ENCODE data around the gene TSPAN9.

The TSPAN9 gene

GRCh38 chr12:3185260-3185870 is 108.2 kb downstream of the TSPAN9 start:
- H3K4me1 ChIP-seq (ENCODE audit: control insufficient read depth, low read depth, low read length), result no peaks in the 10 kb centered on the region
- no peak overlapping the region for H3K4me3 ChIP-seq (ENCODE audit: low read length)
- no peak overlapping the region for H2BK120ac ChIP-seq (ENCODE audit: low read depth, low read length)
- no peak overlapping the region for H3K9ac ChIP-seq (ENCODE audit: low read length)
- no peaks in the 10 kb centered on the region for H3K79me1 ChIP-seq (ENCODE audit: low read length)
- no peak overlapping the region for H4K5ac ChIP-seq (ENCODE audit: low read length)
- H3K27ac ChIP-seq (ENCODE audit: low read depth, low read length), result no peak overlapping the region
- no peak overlapping the region for H3K56ac ChIP-seq (ENCODE audit: low read length)
- H3K36me3 ChIP-seq (ENCODE audit: control insufficient read depth, insufficient read depth, low read length), result no peaks in the 10 kb centered on the region
- H3K4ac ChIP-seq (ENCODE audit: low read depth, low read length), result no peak overlapping the region
- no peak overlapping the region for H2BK15ac ChIP-seq (replicated peaks; ENCODE audit: low read depth)
- no peak overlapping the region for H4K8ac ChIP-seq (ENCODE audit: low read depth, low read length)
- H3K79me2 ChIP-seq (ENCODE audit: control insufficient read depth, insufficient read depth, low read length), result no peaks in the 10 kb centered on the region
- no peak overlapping the region for H2AK5ac ChIP-seq (ENCODE audit: low read length)
- no peak overlapping the region for H3K18ac ChIP-seq (ENCODE audit: low read length)
- no CpG with 5 or more reads among the region's 11 CpGs for WGBS (ENCODE audit: extremely low coverage, insufficient coverage, low lambda C conversion rate)
- no peak overlapping the region for H3K4me2 ChIP-seq (ENCODE audit: low read length)
- no peaks in the 10 kb centered on the region for H3K27me3 ChIP-seq (ENCODE audit: insufficient read depth, low read length, poor library complexity)
- H3K23ac ChIP-seq (ENCODE audit: low read length), result no peak overlapping the region
- H2BK5ac ChIP-seq (ENCODE audit: low read length), result no peak overlapping the region
- DNase-seq, result no peak

- Histone ChIP-seq H2AK5ac (ENCODE audit: low read length) (no peak overlapping the region), H3K23ac (ENCODE audit: low read length) (no peak overlapping the region), H4K5ac (ENCODE audit: low read length) (no peak overlapping the region), H2BK5ac (ENCODE audit: low read length) (no peak overlapping the region), H3K4me3 (ENCODE audit: low read length) (no peak overlapping the region), H4K8ac (ENCODE audit: low read depth, low read length) (no peak overlapping the region), H3K56ac (ENCODE audit: low read length) (no peak overlapping the region), H3K9ac (ENCODE audit: low read length) (no peak overlapping the region), H3K27ac (ENCODE audit: low read depth, low read length) (no peak overlapping the region), H3K4me2 (ENCODE audit: low read length) (no peak overlapping the region), H3K27me3 (ENCODE audit: insufficient read depth, low read length, poor library complexity) (no peaks in the 10 kb centered on the region), H3K79me1 (ENCODE audit: low read length) (no peaks in the 10 kb centered on the region), H3K18ac (ENCODE audit: low read length) (no peak overlapping the region), H3K4me1 (ENCODE audit: control insufficient read depth, low read depth, low read length) (no peaks in the 10 kb centered on the region), H2BK120ac (ENCODE audit: low read depth, low read length) (no peak overlapping the region), H3K4ac (ENCODE audit: low read depth, low read length) (no peak overlapping the region), H3K79me2 (ENCODE audit: control insufficient read depth, insufficient read depth, low read length) (no peaks in the 10 kb centered on the region), H3K36me3 (ENCODE audit: control insufficient read depth, insufficient read depth, low read length) (no peaks in the 10 kb centered on the region), H2BK15ac (replicated peaks; ENCODE audit: low read depth) (no peak overlapping the region)
- WGBS (ENCODE audit: extremely low coverage, insufficient coverage, low lambda C conversion rate), result no CpG with 5 or more reads among the region's 6 CpGs
- DNase-seq, result no peak
Observed at GRCh38 chr12:3186546-3187215, 109.5 kb downstream of the TSPAN9 start.

GRCh38 chr12:3187846-3188770 is 110.9 kb downstream of the TSPAN9 start:
- no peak overlapping the region for H3K56ac ChIP-seq (ENCODE audit: low read length)
- H4K8ac ChIP-seq (ENCODE audit: low read depth, low read length), result no peak overlapping the region
- no peaks in the 10 kb centered on the region for H3K79me1 ChIP-seq (ENCODE audit: low read length)
- no peak overlapping the region for H3K4ac ChIP-seq (ENCODE audit: low read depth, low read length)
- no peaks in the 10 kb centered on the region for H3K27me3 ChIP-seq (ENCODE audit: insufficient read depth, low read length, poor library complexity)
- WGBS (ENCODE audit: extremely low coverage, insufficient coverage, low lambda C conversion rate), result no CpG with 5 or more reads among the region's 17 CpGs
- no peak overlapping the region for H3K4me3 ChIP-seq (ENCODE audit: low read length)
- H2BK15ac ChIP-seq (replicated peaks; ENCODE audit: low read depth), result no peak overlapping the region
- no peak overlapping the region for H3K23ac ChIP-seq (ENCODE audit: low read length)
- no peak overlapping the region for H2BK5ac ChIP-seq (ENCODE audit: low read length)
- no peak overlapping the region for H2BK120ac ChIP-seq (ENCODE audit: low read depth, low read length)
- H3K18ac ChIP-seq (ENCODE audit: low read length), result no peak overlapping the region
- no peak overlapping the region for H2AK5ac ChIP-seq (ENCODE audit: low read length)
- no peaks in the 10 kb centered on the region for H3K4me1 ChIP-seq (ENCODE audit: control insufficient read depth, low read depth, low read length)
- no peaks in the 10 kb centered on the region for H3K36me3 ChIP-seq (ENCODE audit: control insufficient read depth, insufficient read depth, low read length)
- H4K5ac ChIP-seq (ENCODE audit: low read length), result no peak overlapping the region
- no peak overlapping the region for H3K9ac ChIP-seq (ENCODE audit: low read length)
- H3K79me2 ChIP-seq (ENCODE audit: control insufficient read depth, insufficient read depth, low read length), result no peaks in the 10 kb centered on the region
- no peak overlapping the region for H3K4me2 ChIP-seq (ENCODE audit: low read length)
- no peak overlapping the region for H3K27ac ChIP-seq (ENCODE audit: low read depth, low read length)
- DNase-seq, result no peak

GRCh38 chr12:3189282-3189681 is 112.1 kb downstream of the TSPAN9 start:
- Histone ChIP-seq H2AK5ac (ENCODE audit: low read length) (no peak overlapping the region), H2BK5ac (ENCODE audit: low read length) (no peak overlapping the region), H3K27me3 (ENCODE audit: insufficient read depth, low read length, poor library complexity) (no peaks in the 10 kb centered on the region), H3K23ac (ENCODE audit: low read length) (no peak overlapping the region), H3K27ac (ENCODE audit: low read depth, low read length) (no peak overlapping the region), H3K79me2 (ENCODE audit: control insufficient read depth, insufficient read depth, low read length) (no peaks in the 10 kb centered on the region), H4K8ac (ENCODE audit: low read depth, low read length) (no peak overlapping the region), H3K18ac (ENCODE audit: low read length) (no peak overlapping the region), H2BK120ac (ENCODE audit: low read depth, low read length) (no peak overlapping the region), H3K4me2 (ENCODE audit: low read length) (no peak overlapping the region), H3K79me1 (ENCODE audit: low read length) (no peaks in the 10 kb centered on the region), H3K9ac (ENCODE audit: low read length) (no peak overlapping the region), H2BK15ac (replicated peaks; ENCODE audit: low read depth) (no peak overlapping the region), H3K56ac (ENCODE audit: low read length) (no peak overlapping the region), H3K4ac (ENCODE audit: low read depth, low read length) (no peak overlapping the region), H3K36me3 (ENCODE audit: control insufficient read depth, insufficient read depth, low read length) (no peaks in the 10 kb centered on the region), H4K5ac (ENCODE audit: low read length) (no peak overlapping the region), H3K4me1 (ENCODE audit: control insufficient read depth, low read depth, low read length) (no peaks in the 10 kb centered on the region), H3K4me3 (ENCODE audit: low read length) (no peak overlapping the region)
- DNase-seq, result no peak
- no CpG with 5 or more reads among the region's 2 CpGs for WGBS (ENCODE audit: extremely low coverage, insufficient coverage, low lambda C conversion rate)

GRCh38 chr12:3190101-3190500 is 112.9 kb downstream of the TSPAN9 start:
- Histone ChIP-seq H2BK15ac (replicated peaks; ENCODE audit: low read depth) (no peak overlapping the region), H3K79me2 (ENCODE audit: control insufficient read depth, insufficient read depth, low read length) (no peaks in the 10 kb centered on the region), H4K8ac (ENCODE audit: low read depth, low read length) (no peak overlapping the region), H2BK5ac (ENCODE audit: low read length) (no peak overlapping the region), H2BK120ac (ENCODE audit: low read depth, low read length) (no peak overlapping the region), H3K9ac (ENCODE audit: low read length) (no peak overlapping the region), H3K4me3 (ENCODE audit: low read length) (no peak overlapping the region), H3K27me3 (ENCODE audit: insufficient read depth, low read length, poor library complexity) (no peaks in the 10 kb centered on the region), H3K79me1 (ENCODE audit: low read length) (no peaks in the 10 kb centered on the region), H3K4me2 (ENCODE audit: low read length) (no peak overlapping the region), H2AK5ac (ENCODE audit: low read length) (no peak overlapping the region), H4K5ac (ENCODE audit: low read length) (no peak overlapping the region), H3K56ac (ENCODE audit: low read length) (no peak overlapping the region), H3K4me1 (ENCODE audit: control insufficient read depth, low read depth, low read length) (no peaks in the 10 kb centered on the region), H3K23ac (ENCODE audit: low read length) (no peak overlapping the region), H3K18ac (ENCODE audit: low read length) (no peak overlapping the region), H3K36me3 (ENCODE audit: control insufficient read depth, insufficient read depth, low read length) (no peaks in the 10 kb centered on the region), H3K27ac (ENCODE audit: low read depth, low read length) (no peak overlapping the region), H3K4ac (ENCODE audit: low read depth, low read length) (no peak overlapping the region)
- no CpG with 5 or more reads among the region's 9 CpGs for WGBS (ENCODE audit: extremely low coverage, insufficient coverage, low lambda C conversion rate)
- no peak for DNase-seq
